Right ventricle myocardium inferior (tissue), 1 donor: ENCODE results near the gene NOL4. TPM values are rescaled to one million over a fixed set of nuclear protein-coding genes. Genes with fewer than 3 reads are reported as not detected.
A peak's percentile ranks its signal among the peaks of the same experiment; 100 is the strongest.
"Not testable (repeated sequence)": the region's sequence is repeated elsewhere in the genome, so short reads cannot be mapped to it uniquely, and the experiment has no call there.

Experiments used
- ATAC-seq: fragments of 200-7000 bp; cut with Tn5 transposase; one replicate; pipeline ENCODE4 v1.9.1; 2020; ENCODE audit warnings: mild to moderate bottlenecking, moderate library complexity
- DNase-seq: peaks from one replicate; pipeline ENCODE4 v3.0.0; 2021; ENCODE audit errors: missing footprints
- intact Hi-C: fragments of 100-400 bp; cut with DNase I; formaldehyde crosslinking; loops from one replicate; pipeline ENCODE4 v1.11.0; 2022
- long read RNA-seq: library from polyadenylated mRNA; unstranded; transcript quantifications from one replicate; pipeline ENCODE4 v2.0.0, GENCODE V29; 2021
- total RNA-seq: library from RNA; stranded (reverse); fragmentation: NEBNext Ultra II Directional; extraction: Animal tissue kit (Norgen Biotek cat#: 25700); gene quantifications from one replicate; pipeline ENCODE4 v1.2.1, GENCODE V29; 2021
- donor health status: DM: no; HTN: yes; CAD: no; lungs with severe emphysema.

Gene NOL4, protein sequence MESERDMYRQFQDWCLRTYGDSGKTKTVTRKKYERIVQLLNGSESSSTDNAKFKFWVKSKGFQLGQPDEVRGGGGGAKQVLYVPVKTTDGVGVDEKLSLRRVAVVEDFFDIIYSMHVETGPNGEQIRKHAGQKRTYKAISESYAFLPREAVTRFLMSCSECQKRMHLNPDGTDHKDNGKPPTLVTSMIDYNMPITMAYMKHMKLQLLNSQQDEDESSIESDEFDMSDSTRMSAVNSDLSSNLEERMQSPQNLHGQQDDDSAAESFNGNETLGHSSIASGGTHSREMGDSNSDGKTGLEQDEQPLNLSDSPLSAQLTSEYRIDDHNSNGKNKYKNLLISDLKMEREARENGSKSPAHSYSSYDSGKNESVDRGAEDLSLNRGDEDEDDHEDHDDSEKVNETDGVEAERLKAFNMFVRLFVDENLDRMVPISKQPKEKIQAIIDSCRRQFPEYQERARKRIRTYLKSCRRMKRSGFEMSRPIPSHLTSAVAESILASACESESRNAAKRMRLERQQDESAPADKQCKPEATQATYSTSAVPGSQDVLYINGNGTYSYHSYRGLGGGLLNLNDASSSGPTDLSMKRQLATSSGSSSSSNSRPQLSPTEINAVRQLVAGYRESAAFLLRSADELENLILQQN
- total RNA-seq = not detected
- long read RNA-seq = 0 reads

DNA sequence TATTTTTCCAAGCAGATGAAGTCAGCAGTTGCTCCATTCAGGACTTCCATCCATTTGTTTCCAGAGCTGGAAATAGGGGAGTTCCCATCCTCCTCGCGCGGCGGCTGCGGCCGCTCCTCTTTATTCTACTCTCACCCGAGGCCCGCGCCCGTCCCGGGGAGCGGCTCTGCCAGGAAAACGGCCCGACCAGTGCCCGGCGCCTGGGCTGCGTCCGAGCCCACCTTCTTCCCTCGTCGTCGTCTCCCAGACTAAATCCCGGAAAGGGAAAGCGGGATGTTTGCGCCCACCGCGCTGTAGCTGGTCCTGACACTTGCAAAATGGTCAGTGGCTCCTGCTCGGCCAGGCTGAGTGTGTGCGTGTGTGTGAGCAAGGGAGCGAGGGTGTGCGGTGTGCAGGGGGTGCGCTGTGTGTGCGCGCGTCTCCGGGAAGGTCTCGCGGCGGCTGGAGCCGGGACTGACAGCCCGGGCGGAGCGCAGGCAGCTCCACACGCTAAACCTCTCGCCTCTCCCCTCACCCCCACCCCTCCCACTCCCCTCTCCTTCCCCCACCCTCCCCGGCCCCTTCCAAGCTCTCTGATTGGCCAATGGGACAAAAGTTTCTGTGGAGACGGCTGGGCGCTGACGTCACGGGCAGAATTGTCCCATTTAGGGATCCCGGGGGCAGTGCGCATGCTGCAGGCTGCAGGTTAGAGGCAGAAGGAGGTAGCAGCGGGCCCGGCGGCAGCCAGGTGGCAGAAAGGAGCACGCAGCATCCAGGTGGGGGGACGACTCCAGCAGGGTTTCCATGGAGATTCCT is at the start of gene NOL4:
TSS of gene NOL4 (minus strand) at position 491 of the 795 bp plus-strand sequence. CDS start 1,660 bp downstream, outside the sequence.
- DNase-seq = peak; percentile 47
- ATAC-seq = no peak

DNA sequence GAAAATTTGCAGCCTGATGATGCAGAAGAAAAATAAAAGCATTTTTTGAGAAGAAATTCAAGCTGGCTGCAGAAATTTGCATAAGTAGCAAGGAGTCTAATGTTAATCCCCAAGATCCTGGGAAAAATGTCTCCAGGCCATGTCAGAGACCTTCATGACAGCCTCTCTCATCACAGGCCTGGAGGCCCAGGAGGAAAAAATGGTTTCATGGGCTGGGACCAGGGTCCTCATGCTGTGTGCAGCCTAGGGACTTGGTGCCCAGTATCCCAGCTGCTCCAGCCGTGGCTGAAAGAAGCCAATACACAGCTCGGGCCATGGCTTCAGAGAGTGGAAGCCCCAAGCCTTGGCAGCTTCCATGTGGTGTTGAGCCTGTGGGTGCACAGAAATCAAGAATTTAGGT is 41.3 kb upstream of the NOL4 start:
- DNase-seq, intact Hi-C loops, ATAC-seq: not testable (repeated sequence)

More for the DNA sequence above, at the start of gene NOL4:
- intact Hi-C loops = no loop called here

DNA sequence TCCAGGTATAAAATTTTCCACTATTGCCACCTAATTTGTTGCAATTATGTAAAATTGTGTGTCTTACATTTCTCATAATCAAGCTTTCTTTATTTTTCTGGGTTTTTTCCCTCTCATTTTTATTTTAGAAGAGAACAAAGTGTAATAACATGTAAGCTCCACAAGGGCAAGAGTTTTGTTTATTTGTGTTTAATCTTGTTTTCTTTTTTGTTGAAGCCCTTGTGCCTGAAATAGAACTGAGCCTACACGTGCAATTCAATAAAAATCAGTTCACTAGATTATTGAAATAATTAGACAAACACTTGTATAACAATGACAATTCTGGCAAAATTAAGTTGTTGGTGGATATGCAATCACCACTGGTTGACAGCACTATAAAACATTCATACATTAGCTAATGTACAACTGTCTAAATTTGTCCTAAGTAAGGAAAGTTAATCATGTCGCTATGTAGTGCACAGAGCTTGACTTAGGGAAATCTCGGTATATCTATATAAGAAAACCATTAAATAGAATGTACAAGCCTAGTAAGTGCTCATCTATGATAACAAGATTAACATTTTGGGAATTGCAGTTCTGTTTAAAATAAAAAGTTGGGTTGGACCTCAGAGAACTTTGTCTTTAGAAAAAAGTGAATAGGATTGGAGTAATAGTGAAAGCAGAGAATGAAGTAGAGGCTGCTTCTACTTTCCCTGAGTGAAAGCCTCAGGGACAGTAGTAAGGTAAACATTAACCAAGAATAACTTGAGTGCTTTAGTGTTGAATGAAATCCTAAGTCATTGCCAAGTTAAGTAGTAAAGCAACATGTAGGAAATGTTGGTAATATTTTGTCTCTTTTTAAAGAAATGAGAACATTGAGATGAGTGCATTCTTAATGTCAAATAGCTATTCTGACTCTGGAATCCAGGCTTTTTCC is 37.4 kb upstream of the NOL4 start:
- intact Hi-C loops = no loop called here
- DNase-seq (no peak), ATAC-seq (no peak)

DNA sequence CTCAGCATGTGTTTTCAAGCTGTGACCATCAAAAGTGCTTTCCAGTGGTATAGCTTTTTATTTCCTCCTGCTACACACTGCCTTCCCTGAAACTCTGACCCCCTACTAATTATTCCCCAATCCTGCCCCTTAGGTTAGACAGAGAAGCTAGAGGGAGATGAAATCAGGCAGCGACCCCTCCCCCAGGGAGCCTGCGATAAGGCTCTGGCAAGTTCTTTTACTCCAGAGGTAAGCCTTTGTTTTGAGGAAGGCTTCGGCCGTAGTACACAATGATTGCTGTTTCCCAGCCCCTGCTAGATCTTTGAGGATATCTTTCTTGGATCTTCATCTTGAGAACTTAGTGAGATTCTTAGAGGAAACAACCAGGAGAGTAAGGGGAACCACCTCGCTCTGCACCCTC is 33.5 kb upstream of the NOL4 start:
- ATAC-seq (no peak), DNase-seq (no peak)
- intact Hi-C loops = no loop called here

DNA sequence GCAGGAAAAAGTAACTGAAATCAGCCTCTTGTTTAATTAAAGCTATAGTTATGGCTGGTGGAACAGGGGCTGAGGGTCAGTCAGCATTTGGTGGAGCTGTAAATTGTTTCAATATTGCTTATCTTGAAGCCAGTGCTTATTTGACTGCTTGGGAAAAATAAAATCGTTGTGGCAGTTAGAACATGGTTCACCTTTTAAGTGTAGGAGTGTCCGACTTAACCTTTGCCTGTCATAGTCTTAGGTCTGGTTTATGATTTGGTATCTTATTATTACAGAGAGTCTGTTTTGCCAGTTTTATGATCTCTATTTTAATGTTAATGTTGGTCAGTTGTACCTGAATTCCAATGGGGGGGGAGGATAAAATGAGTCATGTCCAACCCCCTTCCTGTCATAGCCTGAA is 27.2 kb upstream of the NOL4 start:
- ATAC-seq (no peak), DNase-seq (no peak)
- intact Hi-C loops = no loop called here

DNA sequence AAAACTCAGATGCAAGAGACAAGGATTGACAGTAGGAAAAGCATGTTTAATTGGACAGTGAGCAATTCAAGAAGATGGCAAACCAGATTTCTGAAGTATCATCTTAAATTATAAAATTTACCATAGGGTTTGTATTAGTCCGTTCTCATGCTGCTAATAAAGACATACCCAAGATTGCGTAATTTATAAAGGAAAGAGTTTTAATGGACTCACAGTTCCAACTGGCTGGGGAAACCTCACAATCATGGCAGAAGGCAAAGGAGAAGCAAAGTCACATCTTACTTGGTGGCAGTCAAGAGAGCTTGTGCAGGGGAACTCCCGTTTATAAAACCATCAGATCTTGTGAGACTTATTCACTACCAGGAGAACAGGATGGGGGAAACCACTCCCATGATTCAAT is 24.0 kb upstream of the NOL4 start:
- ATAC-seq (no peak), DNase-seq (no peak)
- intact Hi-C loops = no loop called here

DNA sequence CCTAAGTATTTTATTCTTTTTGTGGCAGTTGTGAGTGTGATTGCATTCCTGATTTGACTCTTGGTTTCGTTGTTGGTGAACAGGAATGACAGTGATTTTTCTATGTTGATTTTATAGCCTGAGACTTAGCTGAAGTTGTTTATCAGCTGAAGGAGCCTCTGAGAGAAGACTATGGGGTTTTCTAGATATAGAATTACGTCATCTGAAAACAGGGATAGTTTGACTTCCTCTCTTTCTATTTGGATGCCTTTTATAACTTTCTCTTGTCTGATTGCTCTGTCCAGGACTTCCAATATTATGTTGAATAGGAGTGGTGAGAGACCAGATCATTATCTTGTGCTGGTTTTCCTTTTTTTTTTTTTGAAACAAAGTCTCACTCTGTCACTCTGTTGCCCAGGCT is 18.0 kb upstream of the NOL4 start:
- intact Hi-C loops = no loop called here
- ATAC-seq = no peak

DNA sequence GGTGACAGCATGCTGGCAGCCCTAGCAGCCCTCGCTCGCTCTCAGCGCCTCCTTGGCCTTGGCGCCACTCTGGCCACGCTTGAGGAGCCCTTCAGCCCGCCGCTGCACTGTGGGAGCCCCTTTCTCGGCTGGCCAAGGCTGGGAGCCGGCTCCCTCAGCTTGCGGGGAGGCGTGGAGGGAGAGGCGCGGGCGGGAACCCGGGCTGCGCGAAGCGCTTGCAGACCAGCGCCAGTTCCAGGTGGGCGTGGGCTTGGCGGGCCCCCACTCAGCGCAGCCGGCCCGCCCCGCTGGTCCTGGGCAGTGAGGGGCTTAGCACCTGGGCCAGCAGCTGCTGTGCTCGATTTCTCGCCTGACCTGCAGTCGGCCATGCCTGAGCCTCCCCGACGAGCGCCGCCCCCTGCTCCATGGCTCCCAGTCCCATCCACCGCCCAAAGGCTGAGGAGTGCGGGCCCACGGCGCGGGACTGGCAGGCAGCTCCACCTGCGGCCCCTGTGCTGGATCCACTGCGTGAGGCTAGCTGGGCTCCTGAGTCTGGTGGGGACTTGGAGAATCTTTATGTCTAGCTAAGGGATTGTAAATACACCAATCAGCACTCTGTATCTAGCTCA is 9.2 kb upstream of the NOL4 start:
- DNase-seq, ATAC-seq, intact Hi-C loops: not testable (repeated sequence)

More for the DNA sequence above, 18.0 kb upstream of the NOL4 start:
- DNase-seq = no peak

DNA sequence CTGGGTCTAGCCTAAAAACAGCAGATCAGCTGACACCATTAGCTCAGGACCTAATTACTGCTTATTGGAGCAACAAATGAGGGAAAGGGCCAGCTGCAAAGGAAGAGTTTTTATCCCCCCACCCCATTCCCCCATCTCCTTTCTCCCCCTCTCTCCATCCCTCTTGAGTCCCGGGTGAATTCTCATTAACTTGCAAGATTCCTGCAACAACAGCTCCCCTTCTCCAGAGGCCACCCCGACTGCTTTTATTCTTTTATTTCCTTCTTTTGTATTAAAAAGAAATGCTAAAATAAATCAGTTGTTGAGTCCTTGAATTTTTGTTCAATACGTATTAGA is 473 bp upstream of the NOL4 start:
- DNase-seq (no peak), ATAC-seq (no peak)
- intact Hi-C loops = no loop called here

DNA sequence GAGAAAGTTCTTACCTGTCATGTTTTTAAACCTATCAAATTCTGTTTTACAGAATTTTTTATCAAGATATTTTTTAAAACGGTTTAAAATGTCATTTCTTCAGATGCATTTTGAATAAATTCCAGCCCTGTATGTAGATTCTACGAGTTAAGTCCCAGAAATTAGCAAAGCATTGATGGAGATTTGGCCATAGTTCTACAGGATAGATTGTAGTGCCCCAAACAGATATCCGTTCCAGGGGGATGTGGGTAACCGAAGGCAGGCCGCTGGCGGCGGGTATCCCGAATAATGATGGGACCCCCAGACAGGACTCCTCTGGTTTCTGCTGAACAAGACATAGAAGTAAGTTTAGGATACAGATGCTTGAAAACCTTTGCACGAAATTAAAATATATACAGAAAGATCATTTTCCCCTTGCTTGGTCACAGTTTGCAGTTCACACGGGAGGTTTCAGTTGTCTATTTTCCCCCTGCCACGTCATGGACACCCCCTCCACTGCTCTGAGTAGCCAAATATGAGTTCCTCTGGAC is 755 bp downstream of the NOL4 start:
- intact Hi-C loops = no loop called here
- ATAC-seq = no peak
- no peak for DNase-seq

DNA sequence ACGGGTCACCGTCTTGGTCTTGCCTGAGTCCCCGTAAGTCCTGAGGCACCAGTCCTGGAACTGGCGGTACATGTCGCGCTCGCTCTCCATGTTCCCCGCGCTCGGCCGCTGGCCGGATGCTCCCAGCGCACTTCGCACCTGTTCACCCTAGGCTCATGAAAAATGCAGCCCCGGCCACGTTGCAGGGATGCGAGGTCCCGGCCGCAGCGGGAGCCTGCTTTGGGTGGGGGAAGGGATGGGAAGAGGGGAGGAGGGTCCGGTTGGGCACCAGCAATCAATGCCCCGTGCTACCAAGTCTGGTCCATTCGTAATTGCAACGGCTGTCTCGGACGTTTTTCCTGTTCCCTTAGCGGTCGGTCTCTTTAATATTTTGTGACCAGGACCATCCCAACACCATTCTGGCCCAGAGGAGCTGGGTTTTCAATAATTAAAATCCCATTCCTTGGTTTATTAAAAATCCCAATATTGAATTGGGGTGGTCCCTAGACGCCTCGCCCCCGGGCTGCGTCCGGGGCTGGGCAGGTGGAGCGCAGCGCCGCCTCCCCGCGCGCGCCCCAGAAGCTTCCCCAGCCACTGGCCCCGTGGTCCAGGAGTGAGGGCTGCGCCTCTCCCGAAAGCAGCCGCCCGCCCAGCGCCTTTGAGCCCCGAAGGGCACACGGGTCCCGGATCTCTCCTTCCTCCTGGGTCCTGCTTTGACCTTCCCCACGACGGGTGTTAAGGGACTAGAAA is 1.4 kb downstream of the NOL4 start:
- ATAC-seq = no peak
- intact Hi-C loops = no loop called here
- DNase-seq = peak; percentile 66

DNA sequence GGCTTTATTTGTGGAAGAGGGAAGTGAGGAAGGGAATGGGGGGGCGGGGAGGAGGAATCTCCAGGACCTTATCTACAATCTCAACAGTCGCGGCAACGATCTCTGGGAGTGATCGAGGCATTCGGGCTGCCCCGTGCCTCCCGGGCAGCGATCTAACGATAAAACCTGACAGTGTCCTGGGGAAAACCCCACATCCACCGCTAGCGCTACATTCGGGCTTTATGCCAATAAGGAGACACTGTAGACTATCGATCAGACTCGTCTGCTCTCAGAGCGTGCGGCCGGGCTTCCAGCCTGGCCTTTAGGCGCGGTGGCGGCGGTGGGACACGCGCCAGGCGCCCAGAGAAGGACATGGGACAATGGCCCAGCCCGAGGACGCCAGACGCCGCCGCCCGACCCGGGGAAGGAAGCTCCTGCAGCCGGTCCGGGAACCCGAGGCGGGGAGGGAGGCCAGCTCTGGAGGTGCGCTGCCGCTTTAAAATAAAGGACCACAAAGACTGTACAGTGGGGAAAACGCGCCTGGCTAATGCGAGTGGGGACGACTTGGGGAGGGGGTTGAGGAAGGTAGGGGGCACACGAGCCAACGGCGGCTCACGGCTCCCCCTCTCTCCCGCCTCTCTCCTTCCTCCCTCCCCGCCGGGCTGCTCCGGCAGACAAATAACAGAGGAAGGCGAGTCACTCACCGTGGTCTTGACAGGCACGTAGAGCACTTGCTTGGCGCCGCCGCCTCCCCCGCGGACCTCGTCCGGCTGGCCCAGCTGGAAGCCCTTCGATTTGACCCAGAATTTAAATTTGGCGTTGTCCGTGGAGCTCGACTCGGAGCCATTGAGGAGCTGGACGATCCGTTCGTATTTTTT is 2.2 kb downstream of the NOL4 start:
- intact Hi-C loops = no loop called here
- peak; percentile 60 for DNase-seq
- no peak for ATAC-seq

DNA sequence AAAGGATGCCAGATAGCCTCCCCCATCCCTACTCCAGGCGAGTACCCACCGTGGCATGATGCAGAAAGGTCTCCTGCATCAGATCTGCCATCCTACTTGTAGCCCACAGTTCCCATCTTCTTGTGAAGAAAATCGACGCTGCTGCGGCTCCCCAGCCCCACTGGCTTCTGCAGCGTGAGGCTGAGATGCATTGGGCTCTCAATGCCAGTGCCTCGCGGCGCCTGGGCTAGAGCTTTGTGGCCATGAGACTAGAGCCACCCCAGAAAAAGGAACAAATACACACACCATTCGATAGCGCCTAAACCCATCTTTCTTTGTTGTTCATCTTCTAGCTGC is 2.8 kb downstream of the NOL4 start:
- ATAC-seq (no peak), DNase-seq (no peak)
- intact Hi-C loops = no loop called here

DNA sequence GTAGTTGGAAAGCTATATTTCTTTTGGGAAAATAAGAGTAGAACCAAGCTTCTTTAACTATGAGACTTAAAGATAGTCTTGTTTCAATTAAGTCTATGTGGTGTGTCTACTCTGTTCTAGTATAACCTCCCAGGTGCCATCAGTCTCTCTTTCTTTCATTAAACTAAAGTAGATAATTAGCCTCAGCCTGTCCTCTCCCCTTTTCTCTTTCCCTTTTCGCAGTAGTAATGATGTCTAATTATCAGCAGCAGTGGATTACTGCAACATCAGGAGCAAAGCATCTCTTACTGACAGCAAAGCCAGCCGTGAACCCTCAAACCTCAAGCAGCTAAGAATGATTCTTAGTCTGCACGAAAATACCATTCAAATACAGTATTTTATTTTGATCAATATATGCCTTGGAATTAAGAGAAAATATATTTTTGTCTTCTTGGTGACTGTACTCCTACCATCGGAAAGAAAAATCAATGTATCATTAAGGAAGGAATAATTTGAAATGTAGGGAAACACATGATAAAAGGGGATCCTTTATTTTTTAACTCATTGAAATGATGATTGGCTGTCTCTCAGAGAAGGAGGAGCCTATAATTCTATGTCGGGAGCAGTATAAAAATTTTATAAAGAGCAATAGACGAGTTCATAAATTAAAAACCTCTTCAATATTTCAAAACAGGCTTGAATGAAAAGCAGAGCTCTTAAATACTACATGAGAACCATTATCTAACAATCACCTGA is 4.5 kb downstream of the NOL4 start:
- DNase-seq (no peak), ATAC-seq (no peak)
- intact Hi-C loops = no loop called here

DNA sequence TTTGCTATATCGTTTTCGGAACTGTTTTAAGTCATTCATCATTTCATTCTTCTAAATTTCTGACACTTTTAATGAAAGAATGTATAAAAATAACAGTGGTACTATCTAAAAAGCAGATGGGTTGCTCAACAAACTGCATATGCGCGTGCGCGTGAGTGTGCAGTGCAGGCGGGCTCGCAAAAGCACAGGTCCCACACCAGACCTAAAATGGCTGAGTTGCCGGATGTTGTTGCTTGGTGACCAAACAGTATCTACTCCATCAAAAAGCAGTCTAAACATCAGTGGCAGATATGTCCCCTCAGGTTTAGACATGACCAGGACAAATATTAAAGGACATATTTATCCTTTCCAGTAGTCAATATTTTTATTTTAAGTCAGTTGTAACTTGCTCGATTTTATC is 5.1 kb downstream of the NOL4 start:
- intact Hi-C loops = no loop called here
- ATAC-seq (no peak), DNase-seq (no peak)

DNA sequence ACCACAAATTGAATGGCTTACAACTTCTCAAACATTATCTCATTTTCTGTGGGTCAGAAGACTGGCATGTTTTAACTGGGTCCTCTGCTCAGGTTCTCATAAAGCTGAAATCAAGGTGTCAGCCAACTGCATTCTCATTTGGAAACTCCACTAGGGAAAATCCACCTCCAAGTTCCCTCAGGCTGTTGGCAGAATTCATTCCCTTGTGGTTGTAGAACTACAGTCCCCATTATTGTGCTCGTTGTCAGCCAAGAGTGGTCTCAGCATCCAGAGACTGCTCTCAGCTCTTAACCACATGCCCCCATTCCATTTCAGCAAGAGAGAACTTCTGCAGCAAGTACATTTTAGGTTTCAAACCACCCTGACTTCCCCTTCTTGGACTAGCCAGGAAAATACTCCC is 12.2 kb downstream of the NOL4 start:
- DNase-seq (no peak), ATAC-seq (no peak)
- intact Hi-C loops = no loop called here
